DND-41 (cell line): ENCODE measurements around the gene C1orf21.

Source experiments
- ATAC-seq: fragments of 200-7000 bp; cut with Tn5 transposase; 3 replicates; pipeline ENCODE4 v1.9.1; 2021; ENCODE audit warnings: low read depth; ENCODE audit not compliant: insufficient read depth
- DNase-seq: peaks from one replicate; pipeline ENCODE4 v3.0.0-alpha.2; 2020
- H2AFZ ChIP-seq: 2 replicates; pipeline ENCODE4 v1.6.0; 2012; ENCODE audit warnings: low read depth, low read length
- H3K27ac ChIP-seq: 2 replicates; pipeline ENCODE4 v1.5.1; 2012; ENCODE audit warnings: low read length, inconsistent platforms
- H3K27me3 ChIP-seq: fragments of 200-600 bp; sonication (generic); 2 replicates; pipeline ENCODE4 v1.6.0; 2012; ENCODE audit warnings: low read length, mild to moderate bottlenecking, inconsistent platforms; ENCODE audit not compliant: insufficient read depth, poor library complexity
- H3K36me3 ChIP-seq: 2 replicates; pipeline ENCODE4 v1.5.1; 2012; ENCODE audit warnings: low read length, inconsistent platforms; ENCODE audit not compliant: insufficient read depth
- H3K4me1 ChIP-seq: 2 replicates; pipeline ENCODE4 v1.5.1; 2012; ENCODE audit warnings: mild to moderate bottlenecking, low read length; ENCODE audit not compliant: insufficient read depth
- H3K4me2 ChIP-seq: 2 replicates; pipeline ENCODE4 v1.6.0; 2012; ENCODE audit warnings: mild to moderate bottlenecking, moderate library complexity, low read length, inconsistent platforms; ENCODE audit not compliant: insufficient read depth
- H3K4me3 ChIP-seq, 2 experiments: fragments of 200-600 bp in 1 of 2; shearing (Covaris generic) in 1 of 2; 2 replicates each; pipeline ENCODE4 v1.5.1; 2012 to 2016; ENCODE audit warnings: inconsistent platforms in 2 of 2, low read length in 2 of 2, mild to moderate bottlenecking in 2 of 2, low read depth in 1 of 2, moderate library complexity in 1 of 2
- H3K79me2 ChIP-seq: 2 replicates; pipeline ENCODE4 v1.6.0; 2012; ENCODE audit warnings: low read length, inconsistent platforms; ENCODE audit not compliant: insufficient read depth
- H3K9ac ChIP-seq: 2 replicates; pipeline ENCODE4 v1.6.0; 2012; ENCODE audit warnings: low read depth, mild to moderate bottlenecking, inconsistent platforms, low read length, moderate library complexity
- H3K9me3 ChIP-seq: 2 replicates; pipeline ENCODE4 v1.5.1; 2012; ENCODE audit warnings: low read length, moderate library complexity, mild to moderate bottlenecking, inconsistent platforms; ENCODE audit not compliant: insufficient read depth, severe bottlenecking
- H4K20me1 ChIP-seq: 2 replicates; pipeline ENCODE4 v1.6.0; 2012; ENCODE audit warnings: low read length; ENCODE audit not compliant: insufficient read depth
- EZH2 ChIP-seq: IDR thresholded peaks from 3 replicates; pipeline ENCODE4 v1.6.1; 2012; ENCODE audit warnings: borderline replicate concordance, low read depth, mild to moderate bottlenecking, moderate library complexity, low read length, inconsistent platforms; ENCODE audit not compliant: severe bottlenecking
- TF ChIP-seq, protein P1 (sequence below): IDR thresholded peaks from 2 replicates; pipeline ENCODE4 v1.5.1; 2012; ENCODE audit warnings: borderline replicate concordance, low read length, moderate library complexity, mild to moderate bottlenecking; ENCODE audit not compliant: poor library complexity, severe bottlenecking; ENCODE audit errors: extremely low read depth

C1orf21 gene

DNA sequence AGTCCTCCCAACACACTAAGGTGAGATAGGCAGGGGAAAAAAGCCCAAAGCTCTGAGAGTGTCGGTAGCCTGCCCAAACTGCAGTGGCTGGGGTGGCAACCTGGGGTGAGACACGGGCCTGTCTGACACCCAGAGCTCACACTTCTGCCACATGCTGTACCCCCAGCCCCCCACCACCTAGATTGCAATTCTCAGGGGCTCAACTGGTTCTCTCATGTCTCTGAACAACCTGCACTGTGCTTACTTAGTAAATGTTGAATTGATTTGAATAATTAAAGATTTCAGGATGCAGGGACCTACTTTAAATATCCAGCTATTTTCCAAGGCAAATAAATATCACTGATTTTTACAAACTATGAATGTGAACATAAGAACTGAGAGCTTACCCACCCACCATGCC is 252.4 kb downstream of the C1orf21 start:
- no peak overlapping the region for H3K9ac ChIP-seq
- H4K20me1 ChIP-seq = no peaks in the 10 kb centered on the region
- no peaks in the 10 kb centered on the region for H3K9me3 ChIP-seq
- H3K4me1 ChIP-seq = peaks cover 26% of the 10 kb centered on the region
- no peaks in the 10 kb centered on the region for H3K79me2 ChIP-seq
- no peaks in the 10 kb centered on the region for H3K36me3 ChIP-seq
- no peak overlapping the region for H3K4me2 ChIP-seq
- TF ChIP-seq, protein P1, sequence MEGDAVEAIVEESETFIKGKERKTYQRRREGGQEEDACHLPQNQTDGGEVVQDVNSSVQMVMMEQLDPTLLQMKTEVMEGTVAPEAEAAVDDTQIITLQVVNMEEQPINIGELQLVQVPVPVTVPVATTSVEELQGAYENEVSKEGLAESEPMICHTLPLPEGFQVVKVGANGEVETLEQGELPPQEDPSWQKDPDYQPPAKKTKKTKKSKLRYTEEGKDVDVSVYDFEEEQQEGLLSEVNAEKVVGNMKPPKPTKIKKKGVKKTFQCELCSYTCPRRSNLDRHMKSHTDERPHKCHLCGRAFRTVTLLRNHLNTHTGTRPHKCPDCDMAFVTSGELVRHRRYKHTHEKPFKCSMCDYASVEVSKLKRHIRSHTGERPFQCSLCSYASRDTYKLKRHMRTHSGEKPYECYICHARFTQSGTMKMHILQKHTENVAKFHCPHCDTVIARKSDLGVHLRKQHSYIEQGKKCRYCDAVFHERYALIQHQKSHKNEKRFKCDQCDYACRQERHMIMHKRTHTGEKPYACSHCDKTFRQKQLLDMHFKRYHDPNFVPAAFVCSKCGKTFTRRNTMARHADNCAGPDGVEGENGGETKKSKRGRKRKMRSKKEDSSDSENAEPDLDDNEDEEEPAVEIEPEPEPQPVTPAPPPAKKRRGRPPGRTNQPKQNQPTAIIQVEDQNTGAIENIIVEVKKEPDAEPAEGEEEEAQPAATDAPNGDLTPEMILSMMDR = no peak
- no peak for TF ChIP-seq EZH2
- H2AFZ ChIP-seq = no peak overlapping the region
- H3K4me3 ChIP-seq = no peak overlapping the region
- no peak for DNase-seq
- H3K27ac ChIP-seq = no peak overlapping the region
- ATAC-seq = no peak
- H3K27me3 ChIP-seq = no peaks in the 10 kb centered on the region

DNA sequence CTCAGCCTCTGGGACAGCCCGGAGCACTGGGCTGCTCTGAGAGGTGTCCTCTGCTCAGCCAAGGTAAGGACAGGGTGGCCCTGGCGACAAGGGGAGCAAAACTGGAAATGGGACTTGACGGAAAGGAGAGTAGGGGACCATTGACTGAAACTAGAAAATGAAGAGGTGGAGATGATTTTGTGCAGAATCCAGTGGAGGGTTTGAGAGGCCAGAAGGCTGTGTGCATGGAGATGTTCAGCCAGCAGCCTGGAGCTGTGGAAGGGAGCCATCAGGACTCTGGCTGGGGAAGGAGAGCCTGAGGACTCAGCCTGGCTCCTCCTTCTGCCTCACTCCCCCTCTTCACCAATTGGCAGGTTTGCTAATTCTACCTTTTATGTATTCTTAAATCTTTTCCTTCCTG is 253.7 kb downstream of the C1orf21 start:
- Histone ChIP-seq H3K9me3 (no peaks in the 10 kb centered on the region), H2AFZ (no peak overlapping the region), H3K4me3 (no peak overlapping the region), H3K27ac (no peak overlapping the region), H3K4me1 (peaks cover 19% of the 10 kb centered on the region), H3K36me3 (no peaks in the 10 kb centered on the region), H3K27me3 (no peaks in the 10 kb centered on the region), H4K20me1 (no peaks in the 10 kb centered on the region), H3K9ac (no peak overlapping the region), H3K79me2 (no peaks in the 10 kb centered on the region), H3K4me2 (no peak overlapping the region)
- DNase-seq (no peak), ATAC-seq (no peak)
- no peak for TF ChIP-seq EZH2
- TF ChIP-seq, protein P1 = no peak

DNA sequence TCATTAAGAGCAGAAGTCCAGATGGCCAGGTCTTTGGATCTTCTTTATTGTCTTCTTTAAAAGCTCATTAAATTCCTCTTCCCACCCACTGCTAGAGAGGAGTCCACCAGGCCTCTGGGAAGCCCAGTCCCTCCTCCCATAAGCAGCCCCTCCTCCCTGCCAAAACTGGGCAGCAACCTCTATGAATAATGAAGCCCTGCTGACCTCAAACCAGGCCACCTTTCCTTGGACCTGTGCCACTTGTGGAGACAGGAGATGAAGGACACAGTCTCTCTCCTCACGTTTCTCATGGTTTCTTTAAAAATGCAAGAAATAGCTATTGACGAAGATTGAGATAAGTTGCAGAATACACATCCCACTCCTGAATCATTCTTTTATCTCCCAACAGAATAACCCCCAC is 255.1 kb downstream of the C1orf21 start:
- H3K4me2 ChIP-seq = no peak overlapping the region
- DNase-seq (no peak), ATAC-seq (no peak)
- H3K79me2 ChIP-seq = no peaks in the 10 kb centered on the region
- H3K9me3 ChIP-seq = no peaks in the 10 kb centered on the region
- TF ChIP-seq EZH2 = no peak
- TF ChIP-seq, protein P1 = no peak
- H3K27me3 ChIP-seq = no peaks in the 10 kb centered on the region
- no peaks in the 10 kb centered on the region for H3K36me3 ChIP-seq
- H3K9ac ChIP-seq = no peak overlapping the region
- H3K4me3 ChIP-seq = no peak overlapping the region
- no peaks in the 10 kb centered on the region for H4K20me1 ChIP-seq
- no peak overlapping the region for H2AFZ ChIP-seq
- H3K27ac ChIP-seq = no peak overlapping the region
- H3K4me1 ChIP-seq = peaks cover 5% of the 10 kb centered on the region; the same call in 1 of the 2 replicates

GRCh38 chr1:184643661-184644060 is 256.8 kb downstream of the C1orf21 start:
- no peak for TF ChIP-seq EZH2
- TF ChIP-seq, protein P1 = no peak
- no peak for ATAC-seq
- no peak overlapping the region for H3K4me2 ChIP-seq
- peaks cover 7% of the 10 kb centered on the region; the same call in 1 of the 2 replicates for H3K4me1 ChIP-seq
- DNase-seq = no peak
- H3K79me2 ChIP-seq = no peaks in the 10 kb centered on the region
- H3K27me3 ChIP-seq = no peaks in the 10 kb centered on the region
- no peaks in the 10 kb centered on the region for H3K9me3 ChIP-seq
- no peaks in the 10 kb centered on the region for H3K36me3 ChIP-seq
- H2AFZ ChIP-seq = no peak overlapping the region
- no peak overlapping the region for H3K27ac ChIP-seq
- H3K9ac ChIP-seq = no peak overlapping the region
- no peak overlapping the region for H3K4me3 ChIP-seq
- H4K20me1 ChIP-seq = no peaks in the 10 kb centered on the region
